Activated naive CD8-positive, alpha-beta T cell treated with anti-CD3 and anti-CD28 coated beads, Interleukin-2, amount 50 U/mL, for 16 hours (primary cell): ENCODE results near the gene RNF217.
"Not testable (repeated sequence)": the region's sequence is repeated elsewhere in the genome, so short reads cannot be mapped to it uniquely, and the experiment has no call there.

Source experiments
- DNase-seq: peaks from one replicate; pipeline ENCODE4 v3.0.0-alpha.2; 2020; ENCODE audit warnings: low read depth, low spot score

The RNF217 gene, protein sequence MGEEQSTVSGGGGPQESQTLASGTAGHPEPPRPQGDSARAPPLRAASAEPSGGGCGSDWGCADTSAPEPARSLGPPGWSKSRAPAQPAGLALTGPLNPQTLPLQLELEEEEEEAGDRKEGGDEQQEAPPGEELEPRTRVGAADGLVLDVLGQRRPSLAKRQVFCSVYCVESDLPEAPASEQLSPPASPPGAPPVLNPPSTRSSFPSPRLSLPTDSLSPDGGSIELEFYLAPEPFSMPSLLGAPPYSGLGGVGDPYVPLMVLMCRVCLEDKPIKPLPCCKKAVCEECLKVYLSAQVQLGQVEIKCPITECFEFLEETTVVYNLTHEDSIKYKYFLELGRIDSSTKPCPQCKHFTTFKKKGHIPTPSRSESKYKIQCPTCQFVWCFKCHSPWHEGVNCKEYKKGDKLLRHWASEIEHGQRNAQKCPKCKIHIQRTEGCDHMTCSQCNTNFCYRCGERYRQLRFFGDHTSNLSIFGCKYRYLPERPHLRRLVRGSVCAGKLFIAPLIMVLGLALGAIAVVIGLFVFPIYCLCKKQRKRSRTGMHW

DNA sequence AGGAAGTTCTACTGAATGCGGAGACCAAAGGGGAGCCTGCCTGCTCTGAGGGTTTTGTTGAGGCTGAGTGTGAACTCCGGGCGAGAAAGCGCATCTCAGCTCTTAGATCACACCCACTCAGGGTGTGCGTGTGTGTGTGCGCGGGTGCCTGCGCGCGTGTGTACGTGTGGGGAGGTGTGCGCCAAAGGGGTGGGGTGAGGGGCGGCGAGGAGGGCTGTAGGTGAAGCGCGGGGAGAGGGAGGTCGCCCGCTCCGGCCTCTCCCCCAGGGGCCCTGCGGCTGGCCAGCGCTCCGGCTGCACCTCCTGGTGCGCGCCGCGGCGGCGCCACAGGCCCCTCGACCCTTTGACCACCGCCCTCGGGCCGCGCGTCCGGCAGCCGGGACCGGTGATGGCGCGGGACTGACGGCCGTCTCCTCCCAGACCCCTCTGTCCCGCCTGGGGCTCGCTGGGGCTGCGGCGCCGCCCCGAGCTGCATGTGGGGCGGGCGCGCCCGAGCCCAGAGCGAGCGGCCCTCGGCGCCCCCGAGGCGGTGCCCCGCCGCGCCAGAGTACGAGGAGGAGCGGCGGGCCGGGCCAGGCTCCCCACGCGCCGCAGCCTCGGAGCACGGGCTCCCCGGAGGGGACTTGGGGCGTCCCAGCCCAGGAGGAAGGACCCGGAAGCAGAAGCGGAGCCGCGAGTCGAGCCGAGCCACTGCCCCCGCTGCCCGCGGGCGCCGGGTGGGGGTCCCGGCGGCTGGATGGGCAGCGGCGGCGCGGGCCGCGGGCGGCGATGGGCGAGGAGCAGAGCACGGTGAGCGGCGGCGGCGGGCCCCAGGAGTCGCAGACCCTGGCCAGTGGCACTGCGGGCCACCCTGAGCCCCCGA is at the start of gene RNF217:
TSS of gene RNF217 (plus strand) at position 661 of the 862 bp plus-strand sequence. CDS start at position 769, 108 bp downstream.
- DNase-seq = no peak

DNA sequence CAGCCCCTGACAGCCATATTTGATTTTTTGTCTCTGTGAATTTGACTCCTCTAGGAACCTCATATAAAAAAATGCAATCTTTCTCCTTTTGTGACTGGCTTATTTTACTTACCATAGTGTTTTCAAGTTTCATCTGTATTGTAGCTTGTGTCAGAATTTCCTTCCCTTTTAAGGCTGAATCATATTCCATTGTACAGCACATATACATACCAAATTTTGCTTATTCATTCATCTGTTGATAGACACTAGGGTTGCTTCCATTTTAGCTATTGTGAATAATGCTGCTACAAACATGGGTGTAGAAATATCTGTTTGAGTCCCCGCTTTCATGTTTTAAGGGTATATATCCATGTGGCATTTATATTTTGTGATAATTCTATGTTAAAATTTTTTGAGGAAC is 49.2 kb upstream of the RNF217 start:
- no peak for DNase-seq

DNA sequence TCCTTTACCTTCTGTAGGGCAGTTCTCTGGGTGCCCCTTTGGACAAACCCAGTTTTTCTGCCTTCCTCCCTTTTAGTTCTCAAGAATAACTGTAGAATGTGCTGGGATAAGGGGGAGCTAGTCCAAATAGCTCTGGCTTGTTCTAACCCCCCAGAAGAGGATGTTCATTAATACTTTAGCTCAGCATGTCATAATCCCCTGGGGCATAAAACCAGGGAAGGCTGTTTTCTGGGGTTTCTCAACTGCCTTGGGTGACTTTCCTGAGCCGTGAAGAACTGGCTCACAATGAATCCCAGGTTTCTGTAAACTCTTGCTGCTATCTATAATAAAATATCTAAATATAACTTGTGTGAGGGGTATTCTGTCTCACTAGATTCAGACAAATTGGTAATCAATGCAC is 44.5 kb upstream of the RNF217 start:
- DNase-seq = no peak

DNA sequence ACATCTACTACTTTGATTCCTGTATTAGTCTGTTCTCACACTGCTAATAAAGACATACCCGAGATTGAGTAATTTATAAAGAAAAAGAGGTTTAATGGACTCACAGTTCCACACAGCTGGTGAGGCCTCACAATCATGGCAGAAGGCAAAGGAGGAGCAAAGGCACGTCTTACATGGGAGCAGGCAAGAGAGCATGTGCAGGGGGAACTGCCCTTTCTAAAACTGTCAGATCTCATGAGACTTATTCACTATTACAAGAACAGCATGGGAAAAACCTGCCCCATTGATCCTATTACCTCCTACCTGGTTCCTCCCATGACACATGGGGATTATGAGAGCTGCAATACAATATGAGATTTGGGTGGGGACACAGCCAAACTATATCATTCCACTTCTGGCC is 42.5 kb upstream of the RNF217 start:
- DNase-seq = not testable (repeated sequence)

DNA sequence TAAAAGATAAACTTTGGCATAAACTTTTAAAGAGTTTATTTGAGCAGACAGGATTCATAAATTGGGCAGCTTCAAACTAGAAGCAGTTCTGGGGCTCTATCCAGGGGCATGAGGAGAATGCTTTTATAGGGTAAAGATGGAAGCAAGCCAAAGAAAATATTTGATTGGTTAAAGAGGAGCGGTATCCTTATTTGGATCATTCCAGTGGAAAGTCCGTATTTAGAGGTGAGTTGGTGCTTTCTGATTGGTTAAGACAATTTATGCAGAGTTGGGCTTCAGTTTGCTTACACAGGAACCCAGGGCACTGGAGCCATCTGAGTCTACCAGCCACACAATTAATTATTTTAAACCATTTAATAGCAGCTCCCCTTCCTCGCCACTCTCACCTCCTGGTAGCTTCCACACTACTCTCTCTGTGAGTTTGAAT is 37.9 kb upstream of the RNF217 start:
- DNase-seq = no peak

DNA sequence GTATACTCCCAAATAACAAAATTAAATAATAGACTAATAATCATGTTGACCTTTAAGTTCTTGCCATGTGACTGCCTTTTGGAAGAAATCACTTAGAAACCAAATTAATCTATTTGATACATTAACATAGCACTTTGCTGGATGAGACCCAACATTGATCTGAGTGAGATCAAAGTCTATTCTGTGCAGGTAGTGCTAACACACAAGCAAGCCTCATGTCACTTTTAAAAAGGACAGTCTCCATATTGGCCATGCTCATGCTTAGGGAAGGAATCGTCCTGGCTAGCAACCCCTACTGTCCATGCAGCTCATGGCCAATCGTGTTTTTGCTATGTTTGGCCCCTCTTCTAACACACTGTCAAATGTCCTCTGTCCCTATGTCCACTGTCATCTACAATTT is 35.8 kb upstream of the RNF217 start:
- no peak for DNase-seq

DNA sequence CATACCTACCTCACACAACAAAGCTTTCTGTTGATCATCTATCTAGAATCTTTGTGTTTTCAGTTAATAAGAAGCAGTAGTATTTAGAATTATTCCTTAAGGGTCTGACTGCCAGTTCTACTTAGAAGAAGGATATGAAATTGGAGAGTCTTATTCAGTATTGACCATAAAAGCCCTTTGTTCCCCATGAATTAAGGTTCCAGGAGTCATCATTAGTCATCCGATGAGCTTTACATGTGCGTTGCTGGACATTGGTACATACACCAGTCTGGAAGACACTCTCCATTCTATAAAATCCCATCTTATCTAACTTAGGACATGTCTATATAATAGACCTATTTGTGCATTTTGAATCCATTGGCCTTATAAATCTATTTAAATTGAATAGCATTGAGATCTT is 34.4 kb upstream of the RNF217 start:
- no peak for DNase-seq

DNA sequence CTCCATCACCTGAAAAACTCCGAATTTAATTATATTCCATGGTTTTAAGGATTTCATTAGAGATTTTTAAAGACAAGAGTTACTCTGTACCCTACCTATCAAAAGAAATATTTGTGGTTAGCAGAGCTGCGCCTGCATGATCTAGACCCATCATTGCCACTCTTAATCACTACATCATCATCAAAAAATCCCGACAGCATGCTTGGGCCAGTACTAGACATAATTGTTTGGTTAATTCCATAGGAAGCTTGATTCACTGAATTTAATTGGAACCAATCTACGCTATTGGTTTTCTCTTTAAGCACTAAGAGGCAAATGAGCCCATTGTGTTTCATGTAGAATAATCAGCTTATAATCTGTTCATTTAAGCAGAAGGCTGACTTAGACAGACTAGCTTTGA is 33.4 kb upstream of the RNF217 start:
- DNase-seq = no peak

DNA sequence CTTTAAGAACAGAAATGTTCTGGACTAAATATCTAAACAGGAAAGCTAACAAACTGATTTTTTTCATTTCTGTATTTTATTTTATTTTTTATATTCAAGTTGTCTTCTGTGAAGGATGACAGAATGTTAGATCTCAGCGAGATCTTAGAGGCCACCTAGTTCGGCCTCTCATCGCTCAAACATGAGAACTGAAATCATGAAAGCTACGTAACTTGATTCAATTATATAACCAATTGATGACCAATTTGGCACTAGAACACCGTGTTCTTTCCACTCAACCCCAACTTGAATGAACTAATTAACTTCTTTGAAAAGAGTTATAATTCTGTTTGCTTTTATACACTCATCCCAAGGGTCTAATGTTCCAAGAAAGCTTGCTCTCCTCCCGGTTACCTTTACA is 24.6 kb upstream of the RNF217 start:
- DNase-seq = no peak

DNA sequence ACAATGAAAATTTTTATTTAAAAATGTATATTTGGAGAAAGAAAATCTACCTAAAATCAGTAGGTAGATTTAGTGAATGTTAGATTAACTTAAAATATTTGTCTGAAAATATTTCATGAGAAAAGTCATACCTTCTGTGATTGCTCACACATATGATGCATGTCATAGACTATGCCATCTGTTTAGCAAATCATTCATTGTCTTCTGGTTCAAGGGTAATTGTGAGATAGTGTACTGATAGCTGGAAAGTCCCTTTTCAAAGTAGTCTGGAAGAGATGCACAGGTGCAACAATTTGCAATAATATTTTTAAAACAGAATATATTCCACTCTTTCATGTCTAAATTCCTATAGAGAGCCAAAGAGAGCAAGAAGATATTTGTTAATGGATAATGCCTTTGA is 21.0 kb upstream of the RNF217 start:
- no peak for DNase-seq

DNA sequence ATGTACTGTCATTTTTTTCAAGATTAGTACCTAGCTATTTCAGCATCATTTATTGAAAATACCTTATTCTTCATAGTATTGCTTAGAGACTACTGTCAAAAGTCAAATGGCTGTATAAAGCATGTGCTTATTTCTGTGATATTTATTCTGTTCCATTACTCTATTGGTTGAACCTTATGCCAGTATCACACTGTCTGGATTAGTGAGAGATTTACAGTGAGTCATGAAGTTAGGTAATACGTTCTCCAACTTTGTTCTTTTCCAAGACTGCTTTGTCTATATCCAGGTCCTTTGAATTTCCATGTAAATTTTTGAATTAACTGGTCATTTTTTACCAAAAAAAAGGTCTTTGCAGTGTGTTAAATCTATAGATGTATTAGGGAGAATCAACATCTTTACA is 18.6 kb upstream of the RNF217 start:
- DNase-seq = no peak

DNA sequence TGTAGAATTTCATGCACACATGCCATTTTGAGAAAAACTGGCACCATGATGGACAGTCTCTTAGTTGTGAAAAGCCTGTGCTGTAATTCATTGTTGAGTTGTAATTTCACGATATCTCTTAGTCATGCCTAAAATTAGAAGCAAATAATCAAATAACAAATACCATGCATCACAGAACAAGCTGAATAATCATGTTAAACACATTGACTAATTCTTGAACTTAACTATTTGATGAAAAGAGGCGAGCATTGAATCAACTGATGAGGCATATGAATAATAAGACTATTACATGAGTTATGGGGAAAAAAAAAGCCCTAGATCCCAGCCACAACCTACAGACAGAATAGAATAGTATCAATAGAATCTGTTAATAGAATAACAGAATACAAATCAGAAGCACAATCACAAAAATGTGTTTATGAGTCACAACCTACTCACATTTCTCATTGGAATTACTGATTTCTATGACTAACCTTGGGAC is 14.2 kb upstream of the RNF217 start:
- no peak for DNase-seq

DNA sequence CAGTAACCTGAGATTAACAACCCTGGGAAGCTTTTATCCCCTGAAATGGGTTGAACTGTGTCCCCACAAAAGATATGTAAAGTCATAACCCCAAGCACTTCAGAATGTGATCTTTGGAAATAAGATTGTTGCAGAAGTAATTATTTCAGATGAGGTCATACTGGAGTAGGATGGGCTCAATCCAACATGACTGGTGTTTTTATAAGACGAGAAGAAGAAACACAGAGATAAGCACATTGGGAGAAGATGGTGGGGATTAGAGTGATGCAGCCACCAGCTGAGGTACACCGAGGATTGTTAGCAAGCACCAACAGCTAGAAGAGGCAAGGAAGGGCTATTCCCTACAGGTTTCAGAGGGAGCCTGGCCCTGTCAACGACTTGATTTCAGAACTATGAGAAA is 12.5 kb upstream of the RNF217 start:
- no peak for DNase-seq

DNA sequence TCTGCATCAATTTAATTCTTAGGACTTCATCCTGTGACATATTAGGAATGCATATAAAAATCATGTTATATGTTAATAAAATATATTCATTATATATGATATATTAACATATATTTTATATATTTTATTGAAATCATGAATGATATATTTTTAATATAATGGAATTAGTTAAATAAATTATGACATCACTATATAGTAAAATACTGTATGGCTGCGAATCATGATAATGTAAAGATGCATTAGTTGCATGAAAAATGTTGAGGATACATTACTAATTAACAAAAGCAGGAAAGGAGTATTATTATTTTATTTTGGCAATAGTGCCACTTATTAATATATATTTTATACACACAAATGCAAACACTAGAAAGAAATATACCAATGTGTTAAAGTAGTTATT is 8.4 kb upstream of the RNF217 start:
- DNase-seq = no peak

DNA sequence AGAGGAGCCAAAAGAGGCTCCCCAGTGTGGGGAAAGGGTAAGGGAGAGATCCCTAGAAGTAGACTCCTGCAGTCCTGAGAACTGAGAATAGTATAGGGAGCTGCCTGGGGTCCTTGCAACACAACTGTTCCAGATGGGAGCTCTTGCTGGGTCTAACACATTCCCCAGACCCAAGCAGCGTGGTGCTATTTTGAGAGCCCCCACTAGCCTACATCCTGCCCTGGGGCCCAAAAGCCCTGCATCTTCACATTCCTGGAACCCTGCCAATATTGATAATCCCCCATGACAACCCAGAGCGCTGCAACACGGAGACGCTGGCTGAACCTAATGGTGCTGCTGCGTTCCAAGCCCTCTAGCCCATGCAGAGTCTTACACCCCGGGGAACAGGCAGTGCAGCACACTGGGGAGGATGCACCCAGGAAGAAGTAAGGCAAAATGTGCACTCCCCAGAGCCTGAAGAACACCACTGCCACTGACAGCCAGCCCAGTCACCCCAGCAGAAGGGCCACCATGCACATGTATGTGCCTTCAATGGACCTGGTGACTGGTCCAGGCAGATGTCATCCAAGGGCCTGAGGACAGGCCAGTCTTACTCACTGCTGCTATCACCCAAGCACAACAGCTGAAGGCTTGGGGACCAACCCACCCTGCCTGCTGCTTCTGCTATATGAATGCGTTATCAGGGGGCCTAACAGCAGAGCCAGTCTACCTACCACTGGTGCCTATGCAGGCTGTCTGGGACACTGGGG is 7.0 kb upstream of the RNF217 start:
- DNase-seq = no peak

DNA sequence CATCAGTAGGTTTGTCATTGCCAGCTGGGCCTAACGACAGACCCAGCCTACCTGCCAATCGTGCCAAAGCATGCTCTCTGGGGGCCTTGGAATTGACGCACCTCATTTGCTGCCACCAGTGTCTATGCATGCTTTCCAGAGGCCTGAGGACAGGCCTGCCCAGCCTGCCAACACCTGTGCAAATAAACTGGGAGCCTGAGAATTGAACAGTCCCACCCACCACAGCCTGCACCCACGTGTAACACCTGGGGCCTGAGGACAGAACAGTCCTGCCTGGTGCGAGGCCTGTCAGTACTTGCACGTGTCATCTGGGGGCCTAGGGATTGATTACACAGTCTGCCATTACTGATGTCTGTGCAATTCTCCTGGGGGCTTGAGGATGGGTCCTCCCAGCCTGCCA is 6.2 kb upstream of the RNF217 start:
- DNase-seq = no peak

DNA sequence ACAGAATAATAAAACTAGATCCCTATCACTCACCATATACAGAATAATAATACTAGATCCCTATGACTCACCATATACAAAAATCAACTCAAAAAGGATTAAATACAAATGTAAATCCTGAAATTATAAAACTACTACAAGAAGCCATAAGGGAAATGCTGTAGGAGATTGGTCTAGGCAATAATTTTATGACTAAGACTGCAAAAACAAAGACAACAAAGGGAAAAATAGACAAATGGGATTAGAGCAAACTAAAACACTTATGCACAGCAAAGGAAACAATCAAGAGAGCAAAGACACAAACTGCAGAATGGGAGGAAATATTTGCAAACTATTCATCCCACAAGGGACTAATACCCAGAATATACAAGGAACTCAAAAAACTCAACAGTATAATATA is 4.1 kb upstream of the RNF217 start:
- DNase-seq = no peak

DNA sequence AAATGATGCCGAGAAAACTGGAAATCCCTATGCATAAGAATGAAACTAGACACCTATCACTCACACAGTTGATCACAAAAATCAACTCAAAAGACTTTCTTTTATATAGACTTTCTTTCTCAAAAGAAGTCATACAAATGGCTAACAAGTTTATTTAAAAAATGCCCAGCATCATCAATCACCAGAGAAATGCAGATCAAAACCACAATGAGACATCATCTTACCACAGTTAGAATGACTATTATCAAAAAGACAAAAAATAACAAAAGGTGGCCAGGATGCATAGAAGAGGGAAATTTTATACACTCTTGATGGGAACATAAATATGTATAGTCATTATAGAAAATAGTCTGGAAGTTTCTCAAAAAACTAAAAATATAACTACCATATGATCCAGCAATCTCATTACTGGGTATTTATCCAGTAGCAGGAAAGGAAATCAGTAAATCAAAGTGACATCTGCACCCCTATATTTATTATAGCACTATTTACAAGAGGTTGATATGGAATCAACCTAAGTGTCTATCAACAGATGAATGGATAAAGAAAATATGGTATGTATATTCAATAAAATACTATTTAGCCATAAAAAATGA is 3.4 kb upstream of the RNF217 start:
- no peak for DNase-seq

DNA sequence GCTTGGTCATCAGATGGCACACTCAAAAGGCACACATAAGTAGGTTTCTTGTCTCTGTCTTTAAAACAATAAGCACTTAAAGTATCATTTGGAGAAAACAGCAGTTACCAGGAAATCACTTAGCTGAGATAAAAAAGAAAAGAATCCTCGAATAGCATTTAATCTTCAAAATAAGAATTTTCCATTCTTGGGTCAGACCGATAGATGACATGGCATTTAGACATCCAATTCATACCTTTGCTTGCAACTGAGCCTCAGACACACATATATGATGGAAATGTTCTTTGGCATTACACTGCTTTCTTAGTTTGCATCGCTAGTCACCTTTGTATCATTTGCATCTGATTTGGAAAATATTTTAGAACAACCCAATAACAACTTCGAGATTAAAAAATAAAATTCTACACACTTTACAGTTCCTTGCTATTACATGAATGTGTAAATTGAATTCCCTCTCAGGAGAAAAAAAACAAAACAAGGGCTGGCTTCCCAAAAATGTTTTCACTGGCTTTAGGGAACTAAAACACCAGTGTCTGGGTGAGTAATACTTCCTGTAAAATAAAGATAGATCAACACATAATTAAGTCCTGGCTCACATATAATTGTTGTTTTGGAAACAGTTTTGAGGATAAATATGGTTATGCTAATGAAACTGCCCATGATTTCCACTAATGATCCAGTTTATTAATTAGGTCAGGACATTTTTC is 1.3 kb upstream of the RNF217 start:
- no peak for DNase-seq

DNA sequence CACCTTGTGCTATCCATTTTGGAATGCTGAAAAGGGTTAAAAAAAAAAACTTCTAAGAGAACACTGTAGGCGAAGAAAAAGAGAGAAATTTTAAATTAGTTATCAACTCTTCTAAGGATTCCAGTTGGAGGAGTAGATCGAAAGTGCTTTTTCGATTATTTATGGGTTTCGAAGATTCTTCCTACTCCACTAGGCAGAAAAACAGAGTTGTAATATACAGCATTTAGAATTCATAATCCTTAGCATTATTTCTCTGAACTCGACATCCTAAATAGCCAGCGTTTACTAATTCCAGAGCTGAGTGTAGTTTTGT is 817 bp upstream of the RNF217 start:
- DNase-seq = no peak
